Natural killer cell (primary cell): ENCODE results near the gene CST6. TPM values are rescaled to one million over a fixed set of nuclear protein-coding genes. Genes with fewer than 3 reads are reported as not detected.
"Not testable (repeated sequence)": the region's sequence is repeated elsewhere in the genome, so short reads cannot be mapped to it uniquely, and the experiment has no call there.

Experiments used
- ATAC-seq, 3 donors: fragments of 150-1000 bp in 2 of 3; fragments of 200-7000 bp in 1 of 3; cut with Tn5 transposase; 1 replicate in 1 of 3; 2 replicates in 2 of 3; pipeline ENCODE4 v1.10.0; 2021; ENCODE audit warnings: mild to moderate bottlenecking in 2 of 3, moderate library complexity in 2 of 3
- DNase-seq, 2 donors: peaks; one replicate each; pipeline versions ENCODE4 v3.0.0 to v3.0.0-alpha.2; 2013 to 2021; ENCODE audit warnings: mixed read lengths in 1 of 2
- H3K27ac ChIP-seq: one replicate; pipeline ENCODE4 v1.5.1; 2013; ENCODE audit warnings: mild to moderate bottlenecking, low read length
- H3K27me3 ChIP-seq: one replicate; pipeline ENCODE4 v1.6.1; 2013; ENCODE audit warnings: low read length; ENCODE audit not compliant: control insufficient read depth, insufficient read depth
- H3K36me3 ChIP-seq: one replicate; pipeline ENCODE4 v1.6.1; 2013; ENCODE audit warnings: low read length; ENCODE audit not compliant: control insufficient read depth, insufficient read depth
- H3K4me1 ChIP-seq: one replicate; pipeline ENCODE4 v1.6.1; 2013; ENCODE audit warnings: low read length; ENCODE audit not compliant: control insufficient read depth, insufficient read depth
- H3K4me3 ChIP-seq: one replicate; pipeline ENCODE4 v1.5.1; 2013; ENCODE audit warnings: low read length
- H3K9me3 ChIP-seq: one replicate; pipeline ENCODE4 v1.6.1; 2013; ENCODE audit warnings: low read length; ENCODE audit not compliant: control insufficient read depth, insufficient read depth
- H3K27ac Mint-ChIP-seq, 2 donors: one replicate each; pipeline ENCODE4 v1.8.0; 2022; ENCODE audit warnings: mild to moderate bottlenecking in 2 of 2, mixed read lengths in 2 of 2, moderate library complexity in 1 of 2
- H3K27me3 Mint-ChIP-seq, 2 donors: one replicate each; pipeline ENCODE4 v1.8.0; 2022; ENCODE audit warnings: low read depth in 2 of 2, mixed read lengths in 2 of 2
- H3K36me3 Mint-ChIP-seq: one replicate; pipeline ENCODE4 v1.8.0; 2022; ENCODE audit warnings: mixed read lengths
- H3K4me1 Mint-ChIP-seq, 2 donors: one replicate each; pipeline ENCODE4 v1.8.0; 2022; ENCODE audit warnings: mixed read lengths in 2 of 2
- H3K4me3 Mint-ChIP-seq: one replicate; pipeline ENCODE4 v1.8.0; 2022; ENCODE audit warnings: mild to moderate bottlenecking, moderate library complexity, mixed read lengths
- H3K9me3 Mint-ChIP-seq, 2 donors: one replicate each; pipeline ENCODE4 v1.8.0; 2022; ENCODE audit warnings: mixed read lengths in 2 of 2
- CTCF ChIP-seq: fragments of 200-600 bp; IDR thresholded peaks from one replicate; pipeline ENCODE4 v1.8.0; 2022; ENCODE audit warnings: antibody characterized with exemption
- WGBS: methylation state at CpG from one replicate; pipeline ENCODE4 v1.1.7; 2013; ENCODE audit warnings: missing lambda C conversion rate; ENCODE audit not compliant: insufficient coverage; 5-methylcytosine and 5-hydroxymethylcytosine counted together
- intact Hi-C: fragments of 100-400 bp; cut with micrococcal nuclease; formaldehyde crosslinking; loops from one replicate; pipeline ENCODE4 v1.14.2; 2022
- total RNA-seq, 4 donors: library from RNA; stranded (reverse); fragments of 120-200 nt in 1 of 4; gene quantifications; one replicate each; pipeline versions ENCODE4 v1.2.3 to v1.2.4, GENCODE V29; 2013 to 2022

The CST6 gene
- total RNA-seq, 3 donors from 2014 or later (not counting 1 experiment from before 2014, with no cell fraction given) = not detected

- intact Hi-C loops = no loop called here
- Histone ChIP-seq H3K36me3 (peaks cover 13% of the 10 kb centered on the region), H3K27ac (no peak overlapping the region), H3K4me1 (peaks cover 11% of the 10 kb centered on the region), H3K4me3 (no peak overlapping the region), H3K27me3 (peaks cover 17% of the 10 kb centered on the region), H3K9me3 (no peaks in the 10 kb centered on the region)
- peaks cover 2 to 9% of the 10 kb centered on the region in 2 donors for H3K4me1 Mint-ChIP-seq
- WGBS = 94% methylated on average over 2 of the region's 2 CpGs
- H3K27ac Mint-ChIP-seq = no peak overlapping the region
- no peaks in the 10 kb centered on the region for H3K9me3 Mint-ChIP-seq
- no peak overlapping the region for H3K4me3 Mint-ChIP-seq
- no peak for TF ChIP-seq CTCF
- ATAC-seq (no peak), DNase-seq (no peak)
- H3K27me3 Mint-ChIP-seq = peaks cover 4 to 7% of the 10 kb centered on the region in 2 donors
- H3K36me3 Mint-ChIP-seq = no peaks in the 10 kb centered on the region
These were observed 3.7 kb upstream of the CST6 start for GRCh38 chr11:66008095-66008467.

- Histone ChIP-seq H3K27ac (no peak overlapping the region), H3K4me3 (no peak overlapping the region), H3K9me3 (no peaks in the 10 kb centered on the region), H3K4me1 (peaks cover 6% of the 10 kb centered on the region), H3K36me3 (peaks cover 11% of the 10 kb centered on the region), H3K27me3 (peaks cover 18% of the 10 kb centered on the region)
- H3K4me1 Mint-ChIP-seq = peaks cover 0 to 4% of the 10 kb centered on the region in 2 donors
- H3K9me3 Mint-ChIP-seq = no peaks in the 10 kb centered on the region
- no peak for ATAC-seq
- peaks cover 4 to 7% of the 10 kb centered on the region in 2 donors for H3K27me3 Mint-ChIP-seq
- TF ChIP-seq CTCF = no peak
- H3K27ac Mint-ChIP-seq = no peak overlapping the region
- H3K4me3 Mint-ChIP-seq = no peak overlapping the region
- H3K36me3 Mint-ChIP-seq = no peaks in the 10 kb centered on the region
- DNase-seq = no peak
- intact Hi-C loops = no loop called here
- WGBS = 73% methylated on average over 10 of the region's 10 CpGs
These were observed 3.2 kb upstream of the CST6 start for GRCh38 chr11:66008468-66009101.

DNA sequence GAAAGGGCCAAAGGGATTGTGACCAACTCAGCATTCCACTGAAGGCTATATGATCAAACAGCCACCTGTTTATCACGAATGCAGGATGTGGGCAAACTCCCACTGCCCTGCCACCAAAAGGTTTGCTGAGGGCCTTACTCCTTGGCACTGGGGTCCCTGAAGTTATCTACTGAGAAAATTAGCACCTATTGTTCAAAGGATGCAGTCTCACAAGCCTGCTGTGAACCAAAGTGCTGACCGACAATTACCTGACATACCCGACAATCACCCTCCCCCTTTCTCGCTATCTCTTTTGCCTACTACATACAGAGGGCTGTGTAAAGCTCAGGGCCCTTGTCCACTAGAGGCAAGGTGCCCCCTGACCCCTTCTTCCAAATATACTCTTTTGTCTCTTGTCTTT lies 1.8 kb upstream of the CST6 start:
- H3K4me3 ChIP-seq, H3K4me1 ChIP-seq, H3K36me3 ChIP-seq, H3K27me3 Mint-ChIP-seq, H3K9me3 ChIP-seq, DNase-seq, intact Hi-C loops, H3K27ac Mint-ChIP-seq, H3K36me3 Mint-ChIP-seq, ATAC-seq, H3K4me1 Mint-ChIP-seq, H3K4me3 Mint-ChIP-seq, H3K9me3 Mint-ChIP-seq, H3K27ac ChIP-seq: not testable (repeated sequence)
- H3K27me3 ChIP-seq = peaks cover 18% of the 10 kb centered on the region
- 88% methylated on average over 4 of the region's 4 CpGs for WGBS

- H3K4me1 ChIP-seq = peaks cover 5% of the 10 kb centered on the region
- Mint-ChIP-seq H3K27me3 (peaks cover 4 to 7% of the 10 kb centered on the region in 2 donors), H3K27ac (no peak overlapping the region), H3K36me3 (no peaks in the 10 kb centered on the region), H3K4me3 (no peak overlapping the region), H3K4me1 (peaks cover 0 to 10% of the 10 kb centered on the region in 2 donors), H3K9me3 (no peaks in the 10 kb centered on the region)
- peaks cover 18% of the 10 kb centered on the region for H3K27me3 ChIP-seq
- intact Hi-C loops = no loop called here
- H3K4me3 ChIP-seq = no peak overlapping the region
- no peak for DNase-seq
- no peak for TF ChIP-seq CTCF
- no peaks in the 10 kb centered on the region for H3K36me3 ChIP-seq
- WGBS = 66% methylated on average over 14 of the region's 14 CpGs
- no peak overlapping the region for H3K27ac ChIP-seq
- no peak for ATAC-seq
- H3K9me3 ChIP-seq = no peaks in the 10 kb centered on the region
These were observed 496 bp upstream of the CST6 start for GRCh38 chr11:66011239-66011784.
